Fibroblast of skin of right quadriceps (primary cell): Measurements from ENCODE around the gene GPBAR1.

ENCODE experiments used
- DNase-seq: peaks from one replicate; pipeline ENCODE4 v3.0.0-alpha.2; 2013

The GPBAR1 gene

GRCh38 chr2:218286570-218287459 lies 26.0 kb downstream of the GPBAR1 start:
- peak; percentile 92 for DNase-seq

GRCh38 chr2:218289639-218290315 lies 29.0 kb downstream of the GPBAR1 start:
- DNase-seq = no peak

GRCh38 chr2:218290316-218291261 lies 29.8 kb downstream of the GPBAR1 start:
- no peak for DNase-seq

GRCh38 chr2:218291318-218292047 lies 30.7 kb downstream of the GPBAR1 start:
- DNase-seq = no peak

- peak; percentile 74 for DNase-seq
Observed at GRCh38 chr2:218292048-218293014, 31.5 kb downstream of the GPBAR1 start, which contains the start of gene TMBIM1. TMBIM1 (minus strand) TSS chr2:218292503; CDS start chr2:218282141, 10,362 bp downstream.

GRCh38 chr2:218293715-218294429 lies 33.1 kb downstream of the GPBAR1 start:
- no peak for DNase-seq

- DNase-seq = no peak
Observed at GRCh38 chr2:218294430-218295022, 33.7 kb downstream of the GPBAR1 start.

GRCh38 chr2:218295029-218295428 lies 34.2 kb downstream of the GPBAR1 start:
- no peak for DNase-seq

- no peak for DNase-seq
Observed at GRCh38 chr2:218296200-218296599, 35.4 kb downstream of the GPBAR1 start.

- DNase-seq = no peak
Observed at GRCh38 chr2:218296847-218297246, 36.0 kb downstream of the GPBAR1 start.

- no peak for DNase-seq
Observed at GRCh38 chr2:218298314-218298875, 37.6 kb downstream of the GPBAR1 start.

GRCh38 chr2:218300141-218300540 lies 39.3 kb downstream of the GPBAR1 start:
- DNase-seq = no peak

GRCh38 chr2:218301176-218301819 lies 40.5 kb downstream of the GPBAR1 start:
- peak; percentile 74 for DNase-seq

GRCh38 chr2:218305383-218305782 lies 44.6 kb downstream of the GPBAR1 start:
- DNase-seq = no peak

- DNase-seq = no peak
Observed at GRCh38 chr2:218306184-218306920, 45.5 kb downstream of the GPBAR1 start.

- no peak for DNase-seq
Observed at GRCh38 chr2:218307415-218308090, 46.7 kb downstream of the GPBAR1 start.

GRCh38 chr2:218310853-218311540 lies 50.2 kb downstream of the GPBAR1 start:
- DNase-seq = no peak
